ENCODE measurements around the gene UNK.
"Not testable (repeated sequence)": the region's sequence is repeated elsewhere in the genome, so short reads cannot be mapped to it uniquely, and the experiment has no call there.

The UNK gene

DNA sequence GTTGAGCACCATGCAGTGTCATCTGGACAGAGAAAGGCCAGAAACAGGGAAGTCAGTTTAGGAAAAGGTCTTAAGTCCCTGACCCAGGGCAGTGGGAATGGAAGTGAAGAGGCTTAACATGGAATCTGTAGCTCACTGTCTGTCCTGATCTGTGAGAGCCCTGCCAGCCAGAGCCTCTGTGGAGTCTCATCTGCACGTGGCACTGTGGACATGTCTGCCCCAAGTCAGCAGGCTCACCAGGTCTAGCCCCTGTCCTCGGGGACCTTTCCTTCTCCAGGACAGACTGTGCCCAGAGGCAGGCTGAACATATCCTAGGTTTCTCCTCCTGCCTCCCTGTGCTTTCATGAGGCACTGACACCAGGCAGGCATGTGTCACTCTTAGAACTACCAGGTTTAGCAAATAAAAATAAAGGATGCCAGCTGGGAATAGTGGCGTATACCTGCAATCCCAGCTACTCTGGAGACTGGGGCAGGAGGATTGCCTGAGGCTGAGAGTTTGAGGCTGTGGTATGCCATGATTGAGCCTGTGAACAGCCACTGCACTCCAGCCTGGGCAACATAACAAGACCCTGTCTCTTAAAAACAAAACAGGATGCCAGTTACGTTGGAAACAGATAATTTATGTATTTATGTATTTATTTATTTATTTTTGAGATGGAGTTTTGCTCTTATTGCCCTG lies 22.4 kb downstream of the UNK start:
- no peak for DNase-seq

DNA sequence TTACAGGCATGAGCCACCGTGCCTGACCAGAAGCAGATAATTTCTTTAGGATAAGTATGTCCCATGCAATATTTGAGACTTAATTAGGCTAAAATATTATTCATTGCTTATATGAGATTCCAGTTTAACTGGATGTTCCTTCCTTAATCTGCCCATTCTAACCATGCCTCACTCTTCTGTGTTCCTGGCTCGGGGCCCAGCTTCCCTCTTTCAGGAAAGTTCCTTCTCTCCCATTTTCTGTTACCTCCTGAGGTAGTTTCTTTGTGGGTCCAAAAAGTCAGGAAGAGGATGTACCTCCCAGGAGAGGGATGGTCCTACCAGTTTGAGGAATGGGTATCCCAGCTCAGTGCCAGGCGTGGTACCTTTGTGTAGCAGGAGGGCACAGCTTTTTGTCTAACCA lies 23.3 kb downstream of the UNK start:
- no peak for DNase-seq

DNA sequence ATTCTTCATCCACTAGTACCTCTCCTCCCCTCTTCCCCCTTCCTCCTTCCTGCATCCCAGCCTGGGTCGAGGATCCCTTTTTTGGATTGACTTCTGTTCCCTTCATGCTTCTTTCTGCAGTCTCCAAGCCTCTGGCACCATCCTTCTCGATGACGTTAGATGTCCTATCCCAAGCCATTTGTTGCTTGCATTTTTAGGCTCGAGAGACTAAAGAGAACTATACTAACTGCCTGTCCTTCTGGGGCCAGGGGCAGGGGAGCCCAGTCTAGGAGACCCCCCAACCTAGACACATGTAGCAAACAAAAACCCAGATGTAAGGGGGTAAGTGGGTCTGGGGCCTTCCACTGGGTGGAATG lies 23.9 kb downstream of the UNK start:
- DNase-seq: no peak

DNA sequence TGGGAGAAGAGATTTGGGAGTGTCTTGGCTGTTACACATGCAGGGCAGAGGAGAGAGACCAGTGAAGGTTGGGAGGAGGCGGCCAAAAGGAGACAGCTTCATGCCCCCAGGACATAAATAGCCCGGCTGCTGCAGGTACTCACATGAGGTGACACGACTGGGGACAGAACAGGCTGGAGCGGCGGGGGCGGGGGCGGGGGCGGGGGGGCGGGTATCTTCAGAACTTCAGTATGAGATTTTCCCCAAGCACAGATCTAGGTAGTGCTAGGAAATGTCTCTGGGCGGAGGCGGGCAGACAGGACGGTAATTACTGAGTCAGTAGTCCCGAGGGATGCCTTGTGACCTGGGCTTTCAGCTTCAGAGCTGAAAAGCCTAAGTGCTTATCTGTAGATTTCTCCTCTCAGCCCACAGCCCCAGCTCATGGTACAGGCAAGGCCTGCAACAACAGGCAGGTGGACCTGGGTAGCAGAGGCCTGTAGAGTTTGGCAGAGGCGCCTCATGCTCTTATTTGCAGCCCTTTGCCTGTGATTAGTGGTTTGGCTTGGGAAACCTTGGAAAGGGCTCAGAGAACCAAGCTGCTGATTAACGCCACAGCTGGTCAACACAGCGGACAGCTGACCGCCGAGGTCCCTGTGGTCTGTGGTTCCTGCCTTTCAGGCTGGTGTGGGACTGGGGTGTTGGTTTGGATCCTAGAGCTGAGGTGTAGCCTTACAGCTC lies 24.5 kb downstream of the UNK start:
- DNase-seq: no peak

DNA sequence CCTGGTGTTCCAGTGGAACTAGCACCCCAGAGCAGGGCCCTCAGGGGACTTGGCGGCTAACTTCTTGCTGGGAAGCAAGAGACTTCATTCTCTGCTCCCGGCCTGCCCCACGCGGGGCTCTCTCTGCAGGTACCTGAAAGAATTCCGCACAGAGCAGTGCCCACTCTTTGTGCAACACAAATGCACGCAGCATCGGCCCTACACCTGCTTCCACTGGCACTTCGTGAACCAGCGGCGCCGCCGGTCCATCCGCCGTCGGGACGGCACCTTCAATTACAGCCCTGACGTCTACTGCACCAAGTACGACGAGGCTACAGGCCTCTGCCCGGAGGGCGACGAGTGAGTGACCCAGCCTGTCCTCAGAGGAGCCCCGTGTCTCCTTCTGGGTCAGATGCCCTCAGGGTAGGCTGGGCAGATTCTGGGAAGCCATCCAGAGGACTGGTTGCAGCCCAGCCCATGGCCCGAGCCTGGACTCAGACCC lies 25.1 kb downstream of the UNK start:
- DNase-seq: no peak

DNA sequence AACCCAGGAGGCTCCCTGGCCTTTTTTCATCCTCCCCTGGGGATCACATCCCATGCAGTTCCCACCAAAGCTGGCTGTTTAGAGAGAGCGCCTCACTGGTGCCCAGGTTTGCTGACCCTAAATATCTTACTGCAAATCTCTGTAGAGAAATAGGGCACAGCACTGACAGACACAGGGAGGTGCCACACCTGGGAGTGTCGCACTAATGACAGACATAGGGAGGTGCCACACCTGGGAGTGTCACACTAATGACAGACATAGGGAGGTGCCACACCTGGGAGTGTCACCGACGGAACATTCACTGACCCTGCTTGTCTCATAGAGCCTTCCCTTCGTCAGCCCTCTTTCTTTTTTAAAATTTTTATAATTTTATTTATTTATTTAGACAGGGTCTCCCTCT lies 25.6 kb downstream of the UNK start:
- DNase-seq: no peak

DNA sequence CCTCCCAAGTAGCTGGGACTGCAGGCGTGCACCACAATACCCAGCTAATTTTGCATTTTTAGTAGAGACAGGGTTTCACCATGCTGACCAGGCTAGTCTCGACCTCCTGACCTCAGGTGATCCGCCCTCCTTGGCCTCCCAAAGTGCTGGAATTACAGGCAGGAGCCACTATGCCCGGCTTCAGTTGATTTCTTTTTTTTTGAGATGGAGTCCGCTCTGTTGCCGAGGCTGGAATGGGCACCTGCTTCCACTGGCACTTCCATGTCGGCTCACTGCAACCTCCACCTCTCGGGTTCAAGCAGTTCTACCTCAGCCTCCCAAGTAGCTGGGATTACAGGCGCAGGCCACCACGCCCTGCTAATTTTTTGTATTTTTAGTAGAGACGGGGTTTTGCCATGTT lies 26.1 kb downstream of the UNK start:
- not testable (repeated sequence) for DNase-seq

DNA sequence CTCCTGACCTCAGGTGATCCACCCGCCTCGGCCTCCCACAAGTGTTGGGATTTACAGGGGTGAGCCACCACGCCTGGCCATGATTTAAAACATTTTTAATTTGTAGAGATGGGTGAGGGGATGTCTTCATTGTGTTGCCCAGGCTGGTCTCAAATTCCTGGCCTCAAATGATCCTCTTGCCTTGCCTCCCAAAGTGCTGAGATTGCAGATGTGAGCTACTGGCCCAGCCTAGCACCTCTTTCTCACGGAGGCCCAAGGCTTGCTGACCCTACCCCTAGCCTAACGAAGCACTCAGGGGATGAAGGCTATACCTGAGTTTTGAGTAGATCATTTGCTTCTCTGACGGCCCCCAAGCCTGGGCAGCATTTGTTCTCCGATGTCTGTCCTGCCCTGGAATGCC lies 26.6 kb downstream of the UNK start:
- no peak for DNase-seq

DNA sequence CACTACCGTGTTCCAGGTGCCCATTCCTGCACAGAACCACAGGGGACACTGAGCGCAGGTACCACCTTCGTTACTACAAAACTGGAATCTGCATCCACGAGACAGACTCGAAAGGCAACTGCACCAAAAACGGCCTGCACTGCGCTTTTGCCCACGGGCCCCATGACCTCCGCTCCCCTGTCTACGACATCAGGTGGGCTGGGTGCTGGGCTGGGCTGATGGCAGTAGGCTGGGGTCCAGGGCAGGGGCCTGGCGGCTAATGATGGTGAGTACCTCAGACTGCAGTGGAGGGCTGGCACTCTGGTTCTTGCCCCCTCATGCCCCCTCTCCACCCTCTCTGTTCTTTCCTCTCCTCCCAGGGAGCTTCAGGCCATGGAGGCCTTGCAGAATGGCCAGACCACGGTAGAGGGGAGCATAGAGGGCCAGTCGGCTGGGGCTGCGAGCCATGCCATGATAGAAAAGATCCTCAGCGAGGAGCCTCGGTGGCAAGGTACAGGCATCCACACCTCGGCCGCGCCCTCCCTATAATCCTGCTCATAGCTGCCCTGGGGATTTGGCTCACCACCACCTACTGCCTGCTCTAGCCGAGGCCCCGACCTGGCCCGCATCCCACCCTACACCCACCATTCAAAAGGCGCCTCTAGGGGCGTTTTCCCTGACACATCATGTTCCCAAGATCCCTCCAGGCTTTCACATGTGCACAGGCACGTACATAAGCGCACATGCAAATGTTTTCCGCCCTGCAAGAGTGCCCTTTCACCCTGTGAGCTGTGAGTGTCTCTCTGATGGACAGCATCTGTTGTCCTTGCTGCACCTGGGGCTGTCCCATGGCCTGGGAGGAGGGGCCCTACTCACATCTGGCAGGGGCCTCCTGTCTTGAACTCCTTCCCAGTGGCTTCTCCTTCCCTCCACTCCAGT lies 27.7 kb downstream of the UNK start:
- DNase-seq: no peak

DNA sequence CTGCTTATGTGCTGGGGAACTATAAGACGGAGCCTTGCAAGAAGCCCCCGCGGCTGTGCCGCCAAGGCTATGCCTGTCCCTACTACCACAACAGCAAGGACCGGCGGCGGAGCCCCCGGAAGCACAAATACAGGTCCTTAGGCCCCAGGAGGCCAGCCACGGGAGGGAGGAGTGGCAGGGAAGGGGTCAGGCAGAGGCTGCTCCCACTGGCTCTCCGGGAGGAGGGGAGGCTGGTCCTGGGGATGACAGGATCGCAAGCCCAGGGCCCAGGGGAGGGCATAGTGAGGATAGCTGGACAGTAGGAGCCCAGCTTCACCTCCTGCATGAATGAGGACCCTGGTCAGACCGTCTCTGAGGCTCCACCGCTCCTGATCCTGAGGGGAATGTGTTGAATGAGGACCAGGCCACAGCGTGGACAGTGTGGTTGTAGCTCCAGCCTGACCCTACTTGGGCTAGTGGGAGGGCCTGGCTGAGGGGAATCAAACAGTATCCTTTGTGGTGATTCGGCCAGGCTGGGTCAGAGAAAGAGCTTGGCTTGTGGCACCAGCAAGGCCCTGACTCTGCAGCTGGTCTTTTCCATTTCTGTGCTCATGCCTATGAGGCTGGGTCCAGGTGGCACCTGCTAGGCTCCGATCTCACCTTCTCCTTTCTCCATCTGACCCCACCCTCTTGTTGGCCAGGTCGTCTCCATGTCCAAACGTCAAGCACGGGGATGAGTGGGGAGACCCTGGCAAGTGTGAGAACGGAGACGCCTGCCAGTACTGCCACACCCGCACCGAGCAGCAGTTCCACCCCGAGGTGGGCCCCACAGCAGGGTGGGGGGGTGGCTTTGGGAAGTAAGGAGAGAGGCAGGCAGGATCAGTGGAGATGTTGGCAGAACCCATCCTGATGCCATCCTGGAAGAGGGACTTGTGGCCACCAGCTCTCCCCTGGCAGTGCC lies 28.7 kb downstream of the UNK start:
- DNase-seq: no peak

DNA sequence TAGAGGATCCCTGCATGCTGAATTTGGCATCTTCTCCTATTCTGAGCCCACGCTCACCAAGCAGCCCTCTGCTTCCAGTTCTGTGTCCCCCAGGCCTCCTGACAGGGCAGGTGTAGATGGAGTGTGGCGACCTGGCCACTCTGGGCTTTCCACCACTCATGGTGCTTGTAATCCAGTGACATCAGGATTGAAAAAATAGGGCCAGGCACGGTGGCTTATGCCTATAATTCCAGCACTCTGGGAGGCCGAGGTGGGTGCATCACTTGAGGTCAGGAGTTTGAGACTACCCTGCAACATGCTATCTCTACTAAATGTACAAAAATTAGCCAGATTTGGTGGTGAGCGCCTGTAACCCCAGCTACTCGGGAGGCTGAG lies 29.4 kb downstream of the UNK start:
- DNase-seq: no peak

DNA sequence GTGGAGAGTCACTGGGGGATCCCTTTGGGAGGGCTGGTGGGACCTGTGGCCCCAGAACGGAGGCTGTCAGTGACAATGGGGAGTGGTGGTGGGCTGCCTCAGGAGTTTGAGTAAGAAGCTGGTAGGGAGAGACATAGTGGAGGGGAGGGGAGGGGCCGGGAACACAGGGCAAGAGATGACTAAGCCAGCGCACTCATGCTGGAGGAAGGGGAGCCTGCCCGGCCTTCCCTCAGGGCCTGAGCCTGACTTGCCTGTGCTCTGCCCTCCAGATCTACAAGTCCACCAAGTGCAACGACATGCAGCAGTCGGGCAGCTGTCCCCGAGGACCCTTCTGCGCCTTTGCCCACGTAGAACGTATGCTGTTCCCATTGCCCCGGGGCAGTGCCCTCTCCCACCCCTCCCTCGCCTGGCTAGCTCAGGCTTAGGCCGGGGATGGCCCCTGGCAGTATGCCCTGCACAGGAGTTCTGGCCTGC lies 30.3 kb downstream of the UNK start:
- no peak for DNase-seq

DNA sequence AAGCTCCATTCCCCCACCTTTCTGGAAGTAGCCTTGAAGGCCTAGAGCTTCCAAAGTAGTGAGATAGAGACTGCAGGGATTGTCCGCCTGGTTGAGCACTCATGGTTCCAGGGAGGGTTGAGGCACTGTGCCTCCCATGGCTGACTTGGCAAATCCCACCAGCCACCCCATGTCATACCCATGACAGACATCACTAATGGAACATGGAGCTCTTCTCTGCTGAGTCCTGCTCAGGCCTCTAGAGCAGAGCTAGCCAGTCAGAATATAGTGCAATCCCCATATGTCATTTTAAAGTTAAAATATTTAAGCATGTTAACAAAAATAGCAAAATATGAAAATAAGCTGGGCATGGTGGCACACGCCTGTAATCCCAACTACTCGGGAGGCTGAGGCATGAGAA lies 30.8 kb downstream of the UNK start:
- DNase-seq: no peak

DNA sequence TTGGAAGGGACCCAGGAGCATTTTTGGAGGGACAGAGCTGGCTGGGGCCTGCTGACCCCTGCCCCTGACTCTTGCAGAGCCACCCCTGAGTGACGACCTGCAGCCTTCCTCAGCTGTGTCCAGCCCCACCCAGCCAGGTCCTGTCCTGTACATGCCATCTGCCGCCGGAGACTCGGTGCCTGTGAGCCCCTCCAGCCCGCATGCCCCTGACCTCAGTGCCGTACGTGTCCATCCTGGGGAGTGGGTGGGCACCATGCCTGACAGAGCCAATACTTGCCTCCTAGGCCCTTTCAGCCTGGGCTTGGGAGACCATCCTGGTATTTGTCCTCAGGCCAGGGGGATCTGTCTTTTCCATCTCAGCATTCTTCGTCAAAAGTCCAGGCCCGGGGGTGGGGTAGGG lies 32.1 kb downstream of the UNK start:
- no peak for DNase-seq

DNA sequence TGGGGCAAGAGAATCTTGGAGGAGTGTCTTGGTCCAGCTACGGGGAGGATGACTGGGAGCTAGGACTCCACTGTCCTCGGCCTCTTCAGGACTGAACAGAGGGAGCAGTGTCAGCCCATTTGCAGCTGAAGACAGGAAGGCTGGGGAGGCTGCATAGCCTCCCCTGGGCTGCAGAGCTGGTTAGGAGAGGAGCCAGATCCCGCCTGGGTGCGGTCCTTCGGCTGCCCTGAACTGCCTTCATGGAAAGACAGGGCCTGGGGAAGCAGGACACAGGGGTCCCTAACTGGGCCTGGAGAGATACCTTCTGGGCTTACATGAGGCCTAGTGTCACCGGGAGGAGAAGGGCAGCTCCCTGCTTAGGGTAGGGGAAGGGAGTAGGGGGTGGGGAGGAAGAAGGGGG lies 33.0 kb downstream of the UNK start:
- DNase-seq: no peak

DNA sequence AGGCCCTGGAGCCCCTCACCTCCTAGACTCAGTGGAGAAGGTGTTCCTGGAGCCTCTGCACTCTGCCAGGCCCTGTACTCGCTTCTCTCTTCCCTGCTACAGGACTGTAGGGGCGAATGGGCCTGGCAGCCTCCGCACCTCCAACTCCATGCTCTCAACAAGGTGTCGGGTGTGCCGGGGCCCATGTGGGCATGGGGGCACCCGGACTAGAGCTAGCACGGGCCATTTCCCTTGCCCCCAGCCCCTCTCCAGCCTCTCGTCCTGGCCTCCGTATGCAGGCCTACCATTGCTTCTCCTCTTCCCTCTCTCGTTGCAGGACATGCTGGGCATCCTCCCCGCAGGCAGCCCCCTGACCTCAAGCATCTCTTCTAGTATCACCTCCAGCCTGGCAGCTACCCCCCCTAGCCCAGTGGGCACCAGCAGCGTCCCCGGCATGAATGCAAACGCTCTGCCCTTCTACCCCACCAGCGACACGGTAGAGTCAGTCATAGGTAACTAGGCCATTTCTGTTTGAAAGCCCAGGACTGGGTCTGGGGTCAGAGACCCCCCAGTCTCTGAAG lies 33.8 kb downstream of the UNK start:
- no peak for DNase-seq

DNA sequence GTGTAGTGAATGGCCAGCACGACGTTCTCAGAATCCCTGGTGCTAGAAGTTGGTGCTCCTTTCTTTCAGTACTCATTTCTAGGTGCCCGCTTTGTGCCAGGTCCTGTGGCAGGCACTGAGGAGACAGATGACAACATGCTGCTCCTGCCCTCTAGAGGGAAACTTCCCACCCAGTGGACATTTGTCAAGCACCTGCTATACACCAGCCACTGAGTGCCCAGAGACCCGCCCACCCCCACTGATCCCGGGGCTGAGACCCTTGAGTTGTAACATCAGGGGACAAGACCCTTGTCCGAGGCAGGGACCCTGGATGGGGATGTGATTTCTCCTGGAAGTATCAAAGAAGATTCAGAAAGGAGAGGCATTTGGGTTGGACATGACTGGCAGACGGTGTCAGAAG lies 34.5 kb downstream of the UNK start:
- no peak for DNase-seq

DNA sequence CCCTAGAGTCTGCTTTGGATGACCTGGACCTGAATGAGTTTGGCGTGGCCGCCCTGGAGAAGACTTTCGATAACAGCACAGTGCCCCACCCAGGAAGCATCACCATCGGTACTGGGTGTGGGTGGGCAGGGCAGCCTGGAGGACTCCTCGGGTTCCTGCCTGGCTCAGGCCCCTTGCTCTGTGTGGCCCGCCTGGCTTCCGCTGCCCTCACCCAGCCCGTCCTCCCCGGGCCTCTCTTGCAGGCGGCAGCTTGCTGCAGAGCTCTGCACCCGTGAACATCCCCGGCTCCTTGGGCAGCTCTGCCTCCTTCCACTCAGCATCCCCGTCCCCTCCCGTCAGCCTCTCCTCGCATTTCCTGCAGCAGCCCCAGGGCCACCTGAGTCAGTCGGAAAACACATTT lies 35.1 kb downstream of the UNK start:
- no peak for DNase-seq

DNA sequence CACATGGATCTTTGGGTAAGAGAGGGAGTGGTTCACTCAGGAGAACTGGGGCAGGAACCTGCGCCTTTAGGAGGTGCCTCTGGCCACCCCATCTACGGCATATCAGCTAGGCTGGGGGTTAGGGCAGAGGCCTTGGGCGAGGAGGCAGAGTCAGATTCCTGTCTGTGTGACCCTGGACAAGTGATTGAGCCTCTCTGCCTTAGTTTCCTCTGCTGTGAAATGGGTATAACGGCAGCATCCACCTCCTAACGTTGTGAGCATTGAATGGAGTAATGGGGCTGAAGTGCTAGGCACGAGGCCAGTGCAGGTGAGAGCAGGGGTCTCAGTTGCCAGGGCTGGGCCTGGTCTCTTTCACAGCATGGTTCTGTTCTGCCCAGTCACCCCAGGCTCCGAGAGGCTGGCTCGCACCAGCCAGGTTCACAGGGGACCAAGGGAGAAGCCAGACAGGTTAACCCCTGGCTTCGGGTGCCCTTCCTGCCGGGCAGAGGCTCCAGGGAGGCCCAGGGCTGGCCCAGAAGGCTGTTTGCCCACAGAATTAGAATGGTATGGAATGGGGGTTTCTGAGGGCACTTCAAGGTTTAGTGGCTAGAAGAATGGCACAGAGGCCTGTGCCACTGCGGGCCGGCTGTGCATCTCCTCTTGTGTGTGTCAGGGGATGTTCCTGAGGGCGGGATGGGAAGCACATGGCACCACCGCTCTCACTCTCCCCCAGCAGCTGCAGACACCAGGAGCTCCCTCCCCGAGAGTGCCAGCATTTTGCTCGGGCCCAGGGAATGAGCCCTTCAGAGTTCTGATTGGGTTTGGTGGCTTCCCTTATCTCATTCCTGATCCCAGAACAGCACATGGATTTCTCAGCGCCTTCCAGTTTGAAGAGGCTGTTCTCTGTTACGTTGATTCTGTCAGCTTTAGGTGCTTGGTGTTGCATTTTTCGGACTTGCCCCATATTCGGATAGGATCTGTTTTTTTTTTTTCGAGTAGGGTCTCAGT lies 35.8 kb downstream of the UNK start:
- DNase-seq: no peak

DNA sequence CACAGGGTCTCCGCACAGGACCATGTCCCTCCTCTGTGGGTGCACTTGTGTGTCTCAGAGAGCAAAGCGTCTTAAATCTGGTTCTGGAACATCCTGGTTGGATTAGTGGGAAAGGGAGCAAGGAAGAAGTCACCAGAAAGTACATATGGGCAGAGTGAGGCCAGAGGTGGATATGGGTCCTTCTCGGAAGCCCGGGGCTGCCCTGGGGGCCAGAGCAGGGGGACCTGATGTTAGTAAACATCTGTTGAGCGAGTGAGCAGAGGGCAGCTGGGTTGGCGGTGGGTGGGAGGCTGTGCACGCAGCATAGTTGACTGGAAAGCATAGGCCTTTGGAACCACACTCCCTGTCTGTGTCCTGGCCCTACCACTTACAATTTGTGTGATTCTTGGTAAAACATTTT lies 36.9 kb downstream of the UNK start:
- no peak for DNase-seq

All from activated CD4-positive, alpha-beta T cell treated with anti-CD3 and anti-CD28 coated beads, Interleukin-2, amount 50 U/mL, for 48 hours (primary cell).